CD4-positive, alpha-beta T cell (primary cell): ENCODE measurements around the gene GAD2. TPM values are rescaled to one million over a fixed set of nuclear protein-coding genes. Genes with fewer than 3 reads are reported as not detected.

Experiments used
- ATAC-seq: fragments of 200-7000 bp; cut with Tn5 transposase; one replicate; pipeline ENCODE4 v1.10.0; 2022; ENCODE audit warnings: mild to moderate bottlenecking; ENCODE audit not compliant: poor library complexity
- CTCF ChIA-PET: fragments of 350-600 bp; sonication (Branson Sonifier 250); formaldehyde crosslinking; loops from one replicate; lab custom pipeline; 2021; ENCODE audit warnings: antibody characterized with exemption, inconsistent platforms; lab: Charles Lee
- POLR2A ChIA-PET: fragments of 350-600 bp; sonication (Branson Sonifier 250); formaldehyde crosslinking; loops from one replicate; lab custom pipeline; 2021; ENCODE audit warnings: antibody characterized with exemption, inconsistent platforms; lab: Charles Lee
- DNase-seq, 14 experiments: peaks; one replicate each; pipeline ENCODE4 v3.0.0-alpha.2; 2013 to 2020; ENCODE audit warnings: mixed read lengths in 2 of 14
- H3K27ac ChIP-seq, 2 donors: one replicate each; pipeline versions ENCODE4 v1.5.1 to v1.7.0; 2013; ENCODE audit warnings: low read length in 2 of 2, low read depth in 1 of 2, mild to moderate bottlenecking in 1 of 2
- H3K27me3 ChIP-seq, 2 experiments: 1 replicate in 1 of 2; 2 replicates in 1 of 2; pipeline versions ENCODE4 v1.6.1 to v1.7.0; 2013; ENCODE audit warnings: low read length in 2 of 2, control low read depth in 1 of 2, mild to moderate bottlenecking in 1 of 2, moderate library complexity in 1 of 2; ENCODE audit not compliant: insufficient read depth in 2 of 2, control insufficient read depth in 1 of 2
- H3K36me3 ChIP-seq: one replicate; pipeline ENCODE4 v1.6.1; 2013; ENCODE audit warnings: low read length, control low read depth; ENCODE audit not compliant: insufficient read depth
- H3K4me1 ChIP-seq: one replicate; pipeline ENCODE4 v1.6.1; 2013; ENCODE audit warnings: low read length, control low read depth; ENCODE audit not compliant: insufficient read depth
- H3K4me3 ChIP-seq: one replicate; pipeline ENCODE4 v1.5.1; 2013; ENCODE audit warnings: mild to moderate bottlenecking, low read length, moderate library complexity
- H3K9me3 ChIP-seq, 2 experiments: 1 replicate in 1 of 2; 2 replicates in 1 of 2; pipeline versions ENCODE4 v1.6.1 to v1.7.0; 2013; ENCODE audit warnings: low read length in 2 of 2, mild to moderate bottlenecking in 2 of 2, control low read depth in 1 of 2, moderate library complexity in 1 of 2; ENCODE audit not compliant: control insufficient read depth in 1 of 2, insufficient read depth in 1 of 2
- H3K27ac Mint-ChIP-seq: one replicate; pipeline ENCODE4 v1.8.0; 2020; ENCODE audit warnings: mixed read lengths
- H3K27me3 Mint-ChIP-seq: one replicate; pipeline ENCODE4 v1.8.0; 2021; ENCODE audit warnings: mixed read lengths
- H3K36me3 Mint-ChIP-seq: one replicate; pipeline ENCODE4 v1.8.0; 2021; ENCODE audit warnings: low read depth, mixed read lengths
- H3K4me1 Mint-ChIP-seq: one replicate; pipeline ENCODE4 v1.8.0; 2021; ENCODE audit warnings: low read depth, mixed read lengths
- H3K4me3 Mint-ChIP-seq: one replicate; pipeline ENCODE4 v1.8.0; 2020; ENCODE audit warnings: mild to moderate bottlenecking, mixed read lengths
- H3K9me3 Mint-ChIP-seq: one replicate; pipeline ENCODE4 v1.8.0; 2020; ENCODE audit warnings: mixed read lengths
- CTCF ChIP-seq: fragments of 200-600 bp; IDR thresholded peaks from one replicate; pipeline ENCODE4 v1.8.0; 2022; ENCODE audit warnings: antibody characterized with exemption, mild to moderate bottlenecking
- intact Hi-C, 2 experiments: fragments of 100-400 bp; cut with DNase I in 1 of 2; cut with micrococcal nuclease in 1 of 2; formaldehyde crosslinking; loops; one replicate each; pipeline versions ENCODE4 v1.15.1 to v1.9.0; 2023 to 2025; cut with DNase I, micrococcal nuclease
- polyA plus RNA-seq, 2 donors: library from polyadenylated mRNA; unstranded; fragments of 120-200 nt; gene quantifications; one replicate each; pipeline ENCODE4 v1.2.1, GENCODE V29; 2013
- total RNA-seq, 174 experiments: library from RNA in 2 of 174; stranded (reverse) in 2 of 174; gene quantifications; one replicate each; pipeline ENCODE4 v1.2.3 and lab custom pipeline; 2021 to 2026

The GAD2 gene
- not detected for total RNA-seq
- polyA plus RNA-seq (2013, experiment 1 of 2) = not detected
- polyA plus RNA-seq (2013, experiment 2 of 2) = not detected
- total RNA-seq (lab: John Stamatoyannopoulos, UW) = 0 to 0.17 (median 0) reads per million in 172 experiments

GRCh38 chr10:26216585-26217395 lies at the start of gene GAD2:
TSS of gene GAD2 (plus strand) at chr10:26216774. CDS start at chr10:26216810, 36 bp downstream.
- Mint-ChIP-seq H3K9me3 (no peaks in the 10 kb centered on the region), H3K4me3 (peak within 1 kb of the TSS; percentile 44), H3K27me3 (peaks cover 93% of the 10 kb centered on the region), H3K4me1 (peaks cover 25% of the 10 kb centered on the region), H3K36me3 (no peaks in the 10 kb centered on the region), H3K27ac (no peak within 1 kb of the TSS)
- intact Hi-C loops = loop anchor here in 1 of 2 experiments (10.0 kb wide), 1 partner anchor 58 kb away; no protein-coding TSS in a partner anchor
- ChIA-PET POLR2A (no interaction called here), CTCF (no interaction called here)
- ATAC-seq = no peak
- Histone ChIP-seq H3K9me3 (peaks cover 0 to 23% of the 10 kb centered on the region in 2 experiments), H3K27ac (no peak within 1 kb of the TSS), H3K4me1 (peaks cover 29% of the 10 kb centered on the region), H3K36me3 (no peaks in the 10 kb centered on the region), H3K27me3 (peaks cover 68 to 98% of the 10 kb centered on the region in 2 experiments), H3K4me3 (no peak within 1 kb of the TSS)
- no peak for DNase-seq
- TF ChIP-seq CTCF = no peak

GRCh38 chr10:26169466-26169865 lies 47.1 kb upstream of the GAD2 start:
- Histone ChIP-seq H3K27me3 (peaks cover 4 to 10% of the 10 kb centered on the region in 2 experiments), H3K9me3 (no peaks in the 10 kb centered on the region), H3K36me3 (no peaks in the 10 kb centered on the region), H3K4me3 (no peak overlapping the region), H3K4me1 (no peaks in the 10 kb centered on the region), H3K27ac (no peak overlapping the region)
- POLR2A ChIA-PET = no interaction called here
- no peaks in the 10 kb centered on the region for H3K9me3 Mint-ChIP-seq
- ATAC-seq (no peak), DNase-seq (no peak)
- intact Hi-C loops = no loop called here
- no peak for TF ChIP-seq CTCF
- no peaks in the 10 kb centered on the region for H3K36me3 Mint-ChIP-seq
- CTCF ChIA-PET = no interaction called here
- no peaks in the 10 kb centered on the region for H3K4me1 Mint-ChIP-seq
- H3K27me3 Mint-ChIP-seq = peaks cover 44% of the 10 kb centered on the region
- H3K27ac Mint-ChIP-seq = no peak overlapping the region
- H3K4me3 Mint-ChIP-seq = no peak overlapping the region

GRCh38 chr10:26172131-26172530 lies 44.4 kb upstream of the GAD2 start:
- Mint-ChIP-seq H3K4me1 (no peaks in the 10 kb centered on the region), H3K27me3 (peaks cover 55% of the 10 kb centered on the region), H3K27ac (no peak overlapping the region), H3K36me3 (no peaks in the 10 kb centered on the region), H3K4me3 (no peak overlapping the region), H3K9me3 (no peaks in the 10 kb centered on the region)
- DNase-seq (no peak), ATAC-seq (no peak)
- peaks cover 0 to 5% of the 10 kb centered on the region in 2 experiments for H3K9me3 ChIP-seq
- ChIA-PET CTCF (no interaction called here), POLR2A (interaction anchor here (0.6 kb wide), 1 partner anchor 83 kb away, joined by 3 read pairs; no protein-coding TSS in a partner anchor)
- H3K4me3 ChIP-seq = no peak overlapping the region
- H3K4me1 ChIP-seq = no peaks in the 10 kb centered on the region
- intact Hi-C loops = no loop called here
- peaks cover 4 to 13% of the 10 kb centered on the region in 2 experiments for H3K27me3 ChIP-seq
- no peaks in the 10 kb centered on the region for H3K36me3 ChIP-seq
- no peak for TF ChIP-seq CTCF
- no peak overlapping the region for H3K27ac ChIP-seq
